ENCODE measurements around the gene DNAH1.

Gene DNAH1

GRCh38 chr3:52396907-52397591, 80.9 kb downstream of the DNAH1 start:
- TF ChIP-seq ZNF274 (IDR thresholded peaks at IDR 0.05; ENCODE audit: low read depth, low read length): no peak
- no peak overlapping the region for H3K4me3 ChIP-seq (ENCODE audit: low read length)

DNA sequence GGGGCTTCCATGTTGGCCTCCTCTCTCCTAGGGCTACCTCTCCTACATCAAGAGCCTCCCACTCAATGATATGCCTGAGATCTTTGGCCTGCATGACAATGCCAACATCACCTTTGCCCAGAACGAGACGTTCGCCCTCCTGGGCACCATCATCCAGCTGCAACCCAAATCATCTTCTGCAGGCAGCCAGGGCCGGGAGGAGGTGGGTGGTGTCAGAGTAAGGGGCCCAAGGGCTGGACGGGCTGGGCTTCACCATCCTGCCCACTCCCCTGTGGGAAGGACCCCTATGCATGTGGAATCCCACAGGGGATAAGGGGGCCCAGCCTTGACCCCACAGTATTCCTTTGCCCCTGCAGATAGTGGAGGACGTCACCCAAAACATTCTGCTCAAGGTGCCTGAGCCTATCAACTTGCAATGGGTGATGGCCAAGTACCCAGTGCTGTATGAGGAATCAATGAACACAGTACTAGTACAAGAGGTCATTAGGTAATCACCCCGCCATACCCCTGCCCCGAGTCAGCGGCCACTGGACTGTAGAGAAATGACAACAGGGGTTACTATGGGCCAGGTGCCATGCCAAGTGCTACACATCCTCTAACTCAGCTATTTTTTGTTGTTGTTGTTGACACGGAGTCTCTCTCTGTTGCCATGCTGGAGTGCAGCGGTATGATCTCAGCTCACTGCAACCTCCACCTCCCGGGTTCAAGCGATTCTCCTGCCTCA, 81.7 kb downstream of the DNAH1 start:
- TF ChIP-seq ZNF274 (IDR thresholded peaks at IDR 0.05; ENCODE audit: low read depth, low read length): no peak
- H3K4me3 ChIP-seq (ENCODE audit: low read length): no peak overlapping the region

- TF ChIP-seq ZNF274 (IDR thresholded peaks at IDR 0.05; ENCODE audit: low read depth, low read length): no peak
- H3K4me3 ChIP-seq (ENCODE audit: low read length): no peak overlapping the region
These were observed 82.6 kb downstream of the DNAH1 start for GRCh38 chr3:52398670-52399081.

DNA sequence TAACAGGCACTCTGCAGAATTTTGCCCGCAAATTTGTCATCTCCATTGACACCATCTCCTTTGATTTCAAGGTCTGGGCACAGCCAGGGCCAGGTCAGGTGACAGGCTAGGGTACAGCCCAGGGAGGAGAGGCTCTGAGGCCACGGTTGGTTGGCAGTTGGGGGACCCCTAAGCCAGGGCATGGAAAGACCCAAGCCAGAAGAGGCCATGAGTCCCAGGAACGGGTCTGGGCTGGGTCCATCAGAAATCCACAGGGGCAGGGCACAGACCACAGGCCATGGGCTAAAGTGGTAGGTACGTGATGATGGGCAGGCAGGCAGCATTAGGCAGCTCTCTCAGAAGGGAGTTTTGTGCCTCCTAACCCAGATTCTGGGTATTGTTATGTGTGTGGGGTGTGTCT, 83.0 kb downstream of the DNAH1 start:
- H3K4me3 ChIP-seq (ENCODE audit: low read length): no peak overlapping the region
- no peak for TF ChIP-seq ZNF274 (IDR thresholded peaks at IDR 0.05; ENCODE audit: low read depth, low read length)

DNA sequence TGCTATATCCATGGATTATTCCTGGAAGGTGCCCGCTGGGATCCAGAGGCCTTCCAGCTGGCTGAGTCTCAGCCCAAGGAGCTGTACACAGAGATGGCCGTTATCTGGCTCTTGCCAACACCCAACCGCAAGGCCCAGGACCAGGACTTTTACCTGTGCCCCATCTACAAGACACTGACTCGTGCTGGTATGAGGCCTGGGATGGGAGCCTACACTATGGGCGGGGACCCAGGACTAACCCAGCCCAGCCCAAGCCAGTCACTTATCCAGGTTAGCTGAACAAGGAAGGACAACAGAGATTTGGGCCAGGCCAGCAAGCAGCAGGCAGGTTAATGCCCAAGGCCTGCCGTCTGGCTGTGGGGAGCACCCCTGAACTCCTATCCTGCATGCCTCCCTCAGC, 83.5 kb downstream of the DNAH1 start:
- H3K4me3 ChIP-seq (ENCODE audit: low read length): no peak overlapping the region
- TF ChIP-seq ZNF274 (IDR thresholded peaks at IDR 0.05; ENCODE audit: low read depth, low read length): no peak

DNA sequence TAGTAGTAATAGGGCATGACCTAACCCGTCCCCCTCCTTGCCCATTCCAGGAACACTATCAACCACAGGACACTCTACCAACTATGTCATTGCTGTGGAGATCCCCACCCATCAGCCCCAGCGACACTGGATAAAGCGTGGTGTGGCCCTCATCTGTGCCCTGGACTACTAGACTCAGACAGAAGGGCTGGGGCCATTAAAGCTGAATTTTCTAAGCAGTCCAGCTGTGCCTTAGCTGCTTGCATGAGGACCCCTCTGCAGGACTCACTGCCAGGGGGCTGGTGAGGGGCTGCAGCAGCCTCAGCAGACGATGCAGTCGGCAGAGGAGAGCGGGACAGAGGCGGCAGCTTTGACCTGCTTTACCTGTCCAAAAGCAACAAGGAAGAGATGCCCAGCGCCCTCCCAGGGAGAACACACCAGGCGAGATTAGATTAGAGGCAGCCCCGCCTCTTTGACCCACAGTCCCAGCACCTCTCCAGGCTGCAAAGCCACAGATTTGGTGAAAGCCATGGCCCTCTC, 84.2 kb downstream of the DNAH1 start:
- no peak for TF ChIP-seq ZNF274 (IDR thresholded peaks at IDR 0.05; ENCODE audit: low read depth, low read length)
- H3K4me3 ChIP-seq (ENCODE audit: low read length): no peak overlapping the region

GRCh38 chr3:52401021-52401420, 84.9 kb downstream of the DNAH1 start:
- H3K4me3 ChIP-seq (ENCODE audit: low read length): no peak overlapping the region
- TF ChIP-seq ZNF274 (IDR thresholded peaks at IDR 0.05; ENCODE audit: low read depth, low read length): no peak

GRCh38 chr3:52401551-52401950, 85.4 kb downstream of the DNAH1 start:
- no peak for TF ChIP-seq ZNF274 (IDR thresholded peaks at IDR 0.05; ENCODE audit: low read depth, low read length)
- H3K4me3 ChIP-seq (ENCODE audit: low read length): no peak overlapping the region

- H3K4me3 ChIP-seq (ENCODE audit: low read length): no peak overlapping the region
- TF ChIP-seq ZNF274 (IDR thresholded peaks at IDR 0.05; ENCODE audit: low read depth, low read length): no peak
These were observed 86.0 kb downstream of the DNAH1 start for GRCh38 chr3:52402101-52402521.

DNA sequence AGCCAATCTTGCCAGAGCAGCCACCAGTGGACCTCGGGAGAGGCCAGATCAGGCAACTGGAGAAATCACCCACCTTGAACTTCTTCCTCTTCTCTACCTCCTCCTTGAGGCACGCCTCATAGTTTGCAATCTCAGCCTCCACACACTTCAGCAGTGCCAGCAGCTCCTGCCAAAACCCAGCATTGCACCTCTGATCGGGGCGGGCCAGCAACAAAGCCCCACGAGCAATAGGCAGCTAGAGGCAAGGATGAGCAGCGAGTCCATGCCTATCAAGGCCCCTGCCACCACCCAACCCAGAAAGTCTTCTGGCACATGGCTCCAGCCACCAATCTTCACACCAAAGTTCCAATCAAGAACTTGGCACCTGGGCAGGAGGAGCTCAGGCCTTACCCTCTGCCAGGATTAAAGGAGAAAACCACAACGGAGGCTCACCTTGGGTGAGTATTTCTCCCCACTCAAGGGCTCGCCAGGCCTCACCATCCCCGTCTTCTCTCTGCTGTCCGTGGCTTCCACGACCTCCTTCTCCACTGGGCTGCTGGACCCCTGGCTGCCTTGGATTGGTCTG, 86.7 kb downstream of the DNAH1 start:
- no peak for TF ChIP-seq ZNF274 (IDR thresholded peaks at IDR 0.05; ENCODE audit: low read depth, low read length)
- no peak overlapping the region for H3K4me3 ChIP-seq (ENCODE audit: low read length)

DNA sequence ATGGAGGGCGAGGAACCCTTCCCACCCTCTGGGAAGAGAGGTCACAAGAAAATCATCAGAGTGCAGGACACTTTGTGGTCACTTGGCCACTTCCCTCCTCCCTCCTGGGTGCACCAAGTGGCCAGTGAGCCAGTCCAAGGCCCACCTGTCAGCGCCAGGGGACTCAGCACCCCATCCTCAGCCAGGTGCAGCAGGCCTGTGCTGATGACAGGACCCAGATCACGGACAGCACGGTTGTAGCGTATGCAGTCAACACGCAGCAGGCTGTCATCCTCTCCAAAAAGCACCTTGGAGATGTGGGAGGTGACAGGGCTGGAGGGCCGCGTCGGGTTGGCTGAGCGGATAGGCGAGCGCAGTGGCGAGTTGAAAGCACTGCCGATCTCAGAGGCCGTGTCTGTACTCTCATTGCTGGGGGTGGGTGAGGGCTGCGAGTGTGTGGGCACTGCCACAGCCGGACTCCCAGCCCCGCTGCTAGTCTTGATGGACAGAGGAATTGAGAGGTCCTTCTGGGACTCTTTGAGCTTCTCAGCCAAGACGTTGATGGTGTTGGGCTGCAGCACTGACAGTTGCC, 87.2 kb downstream of the DNAH1 start:
- no peak for TF ChIP-seq ZNF274 (IDR thresholded peaks at IDR 0.05; ENCODE audit: low read depth, low read length)
- no peak overlapping the region for H3K4me3 ChIP-seq (ENCODE audit: low read length)

GRCh38 chr3:52403955-52404354, 87.8 kb downstream of the DNAH1 start:
- H3K4me3 ChIP-seq (ENCODE audit: low read length): no peak overlapping the region
- no peak for TF ChIP-seq ZNF274 (IDR thresholded peaks at IDR 0.05; ENCODE audit: low read depth, low read length)

- H3K4me3 ChIP-seq (ENCODE audit: low read length): no peak overlapping the region
- no peak for TF ChIP-seq ZNF274 (IDR thresholded peaks at IDR 0.05; ENCODE audit: low read depth, low read length)
These were observed 88.3 kb downstream of the DNAH1 start for GRCh38 chr3:52404391-52404790.

DNA sequence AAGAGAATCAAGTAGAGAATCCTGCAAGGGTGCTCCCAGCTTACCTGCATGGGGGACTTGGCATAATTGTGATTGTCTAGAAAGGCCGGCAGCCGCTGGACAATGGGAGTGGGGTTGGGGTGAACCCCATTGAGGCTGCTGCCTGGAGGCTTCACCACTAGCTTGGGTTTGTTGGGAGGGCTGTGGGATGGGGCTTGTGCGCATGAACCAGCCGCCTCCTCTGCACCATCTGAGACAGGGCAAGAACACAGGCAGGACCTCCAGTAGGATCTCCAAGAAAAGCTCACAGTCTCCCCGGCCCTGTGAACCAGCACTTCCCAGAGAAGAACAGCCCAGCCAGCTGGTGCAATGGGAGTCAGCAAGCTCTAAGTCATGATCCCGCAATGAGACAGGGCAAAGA, 88.9 kb downstream of the DNAH1 start:
- no peak for TF ChIP-seq ZNF274 (IDR thresholded peaks at IDR 0.05; ENCODE audit: low read depth, low read length)
- H3K4me3 ChIP-seq (ENCODE audit: low read length): no peak overlapping the region

Data from GM08714 (cell line).